Measurements from ENCODE around the gene VAV2.

VAV2 gene

GRCh38 chr9:134030821-134031470 is 38.8 kb upstream of the VAV2 start:
- no peak overlapping the region for H3K27ac ChIP-seq (ENCODE audit: poor library complexity, severe bottlenecking)
- H3K4me3 ChIP-seq (ENCODE audit: severe bottlenecking), result no peak overlapping the region
- peaks cover 35% of the 10 kb centered on the region for H3K36me3 ChIP-seq (ENCODE audit: low read depth)
- no peak for DNase-seq (ENCODE audit: low spot score)
- H3K4me1 ChIP-seq (ENCODE audit: insufficient read depth, poor library complexity, severe bottlenecking), result no peaks in the 10 kb centered on the region
- H3K9me3 ChIP-seq (ENCODE audit: severe bottlenecking), result no peaks in the 10 kb centered on the region
- H3K27me3 ChIP-seq (ENCODE audit: insufficient read depth, poor library complexity, severe bottlenecking), result no peaks in the 10 kb centered on the region
- TF ChIP-seq, protein P1, sequence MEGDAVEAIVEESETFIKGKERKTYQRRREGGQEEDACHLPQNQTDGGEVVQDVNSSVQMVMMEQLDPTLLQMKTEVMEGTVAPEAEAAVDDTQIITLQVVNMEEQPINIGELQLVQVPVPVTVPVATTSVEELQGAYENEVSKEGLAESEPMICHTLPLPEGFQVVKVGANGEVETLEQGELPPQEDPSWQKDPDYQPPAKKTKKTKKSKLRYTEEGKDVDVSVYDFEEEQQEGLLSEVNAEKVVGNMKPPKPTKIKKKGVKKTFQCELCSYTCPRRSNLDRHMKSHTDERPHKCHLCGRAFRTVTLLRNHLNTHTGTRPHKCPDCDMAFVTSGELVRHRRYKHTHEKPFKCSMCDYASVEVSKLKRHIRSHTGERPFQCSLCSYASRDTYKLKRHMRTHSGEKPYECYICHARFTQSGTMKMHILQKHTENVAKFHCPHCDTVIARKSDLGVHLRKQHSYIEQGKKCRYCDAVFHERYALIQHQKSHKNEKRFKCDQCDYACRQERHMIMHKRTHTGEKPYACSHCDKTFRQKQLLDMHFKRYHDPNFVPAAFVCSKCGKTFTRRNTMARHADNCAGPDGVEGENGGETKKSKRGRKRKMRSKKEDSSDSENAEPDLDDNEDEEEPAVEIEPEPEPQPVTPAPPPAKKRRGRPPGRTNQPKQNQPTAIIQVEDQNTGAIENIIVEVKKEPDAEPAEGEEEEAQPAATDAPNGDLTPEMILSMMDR (IDR thresholded peaks at IDR 0.05; ENCODE audit: poor library complexity, severe bottlenecking), result no peak
- no peak for ATAC-seq (ENCODE audit: low read depth)

DNA sequence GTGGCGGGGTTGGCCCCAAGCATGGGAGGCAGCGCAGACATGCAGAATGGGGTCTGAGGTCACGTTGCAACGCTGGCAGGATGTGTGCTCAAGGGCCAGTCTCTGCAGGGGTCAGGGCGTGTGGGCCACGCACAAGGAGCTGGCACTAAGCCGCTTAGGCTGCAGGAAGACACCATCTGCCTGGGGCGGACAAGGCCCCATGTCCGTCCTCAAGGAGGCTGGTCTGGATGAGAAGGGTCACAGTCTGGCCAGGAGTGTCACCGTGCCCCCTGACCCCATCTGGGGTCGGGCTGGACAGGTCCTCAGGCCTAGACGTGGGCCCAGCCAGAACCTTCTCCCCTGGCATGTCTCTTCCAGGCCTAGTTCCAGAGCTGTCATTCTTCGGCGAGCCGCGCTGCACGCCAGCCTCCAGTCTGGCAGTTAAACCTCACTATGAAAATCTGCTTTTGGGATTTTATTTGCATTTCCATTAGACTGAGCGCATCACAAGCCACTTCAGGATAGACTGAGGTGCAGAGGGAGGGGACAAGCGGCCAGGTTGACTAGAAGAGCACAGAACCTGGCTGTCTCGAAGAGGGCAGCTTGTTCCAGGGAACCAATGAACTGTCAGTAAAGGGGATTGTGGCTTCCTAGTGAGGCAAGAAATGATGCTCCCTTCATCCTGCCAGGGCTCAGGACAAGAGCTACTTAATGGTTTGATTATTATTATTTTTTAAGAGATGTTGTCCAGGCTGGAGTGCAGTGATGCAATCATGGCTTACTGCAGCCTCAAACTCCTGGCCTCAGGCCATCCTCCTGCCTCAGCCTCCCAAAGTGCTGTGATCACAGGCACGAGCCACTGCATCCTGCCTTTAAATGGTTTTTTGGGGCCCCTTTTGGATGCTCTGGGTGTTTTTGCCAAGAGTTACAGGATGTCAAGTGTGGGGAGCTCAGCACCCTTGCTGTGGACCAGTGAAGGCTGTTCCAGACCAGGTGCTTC is 37.4 kb upstream of the VAV2 start:
- Histone ChIP-seq H3K36me3 (ENCODE audit: low read depth) (peaks cover 25% of the 10 kb centered on the region), H3K9me3 (ENCODE audit: severe bottlenecking) (no peaks in the 10 kb centered on the region), H3K27ac (ENCODE audit: poor library complexity, severe bottlenecking) (no peak overlapping the region), H3K27me3 (ENCODE audit: insufficient read depth, poor library complexity, severe bottlenecking) (no peaks in the 10 kb centered on the region), H3K4me1 (ENCODE audit: insufficient read depth, poor library complexity, severe bottlenecking) (no peaks in the 10 kb centered on the region), H3K4me3 (ENCODE audit: severe bottlenecking) (no peak overlapping the region)
- TF ChIP-seq, protein P1 (IDR thresholded peaks at IDR 0.05; ENCODE audit: poor library complexity, severe bottlenecking), result no peak
- no peak for ATAC-seq (ENCODE audit: low read depth)
- DNase-seq (ENCODE audit: low spot score), result no peak

DNA sequence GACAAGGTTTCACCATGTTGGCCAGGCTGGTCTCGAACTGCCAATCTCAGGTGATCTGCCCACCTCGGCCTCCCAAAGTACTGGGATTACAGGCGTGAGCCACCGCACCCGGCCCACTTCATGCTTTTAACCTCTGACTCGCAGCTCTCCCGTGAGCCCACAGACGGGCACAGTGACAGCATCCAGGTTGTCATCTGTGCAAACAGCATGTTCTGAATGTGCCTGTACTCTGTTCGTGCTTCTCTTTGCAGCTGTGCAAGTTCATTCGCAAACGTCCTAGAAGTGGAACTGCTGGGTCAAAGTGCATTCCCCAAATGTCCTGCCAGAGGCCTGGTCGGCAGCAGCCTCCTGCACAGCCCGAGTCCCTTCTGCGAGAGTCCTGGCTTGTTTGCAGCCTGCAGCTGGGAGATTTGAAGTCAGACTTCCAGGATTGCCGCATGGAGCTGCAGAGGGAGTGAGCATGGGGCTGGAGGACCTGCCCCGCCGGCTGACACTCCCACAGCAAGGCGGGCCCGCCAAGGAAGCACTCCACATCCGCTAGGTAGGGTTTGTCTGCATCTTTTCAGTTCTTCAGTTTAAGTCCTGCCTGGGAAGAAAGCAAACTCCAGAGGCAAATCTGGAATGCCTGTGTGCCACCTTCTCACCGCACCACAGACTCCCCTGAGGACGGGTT is 36.6 kb upstream of the VAV2 start:
- H3K27ac ChIP-seq (ENCODE audit: poor library complexity, severe bottlenecking), result no peak overlapping the region
- no peak for DNase-seq (ENCODE audit: low spot score)

DNA sequence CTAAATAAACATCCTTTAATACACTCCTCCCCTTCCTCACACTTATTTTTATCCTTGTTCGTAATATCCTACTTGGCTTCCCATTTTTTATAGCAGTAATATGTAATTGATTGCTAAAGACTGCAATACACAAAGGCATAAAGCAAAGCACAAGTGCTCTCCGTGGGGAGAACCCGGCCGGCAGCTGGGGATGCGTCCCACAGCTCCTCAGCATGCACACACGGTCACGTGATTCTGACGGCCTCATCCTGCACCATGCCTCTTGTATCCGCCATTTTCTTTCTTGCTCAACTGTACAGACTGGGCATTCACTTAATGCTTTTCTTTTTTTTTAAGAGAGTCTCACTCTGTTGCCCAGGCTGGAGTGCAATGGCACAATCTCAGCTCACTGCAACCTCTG is 36.0 kb upstream of the VAV2 start:
- DNase-seq (ENCODE audit: low spot score) (no peak), ATAC-seq (ENCODE audit: low read depth) (no peak)
- Histone ChIP-seq H3K4me3 (ENCODE audit: severe bottlenecking) (no peak overlapping the region), H3K36me3 (ENCODE audit: low read depth) (peaks cover 10% of the 10 kb centered on the region), H3K27me3 (ENCODE audit: insufficient read depth, poor library complexity, severe bottlenecking) (no peaks in the 10 kb centered on the region), H3K4me1 (ENCODE audit: insufficient read depth, poor library complexity, severe bottlenecking) (no peaks in the 10 kb centered on the region), H3K9me3 (ENCODE audit: severe bottlenecking) (no peaks in the 10 kb centered on the region), H3K27ac (ENCODE audit: poor library complexity, severe bottlenecking) (no peak overlapping the region)
- TF ChIP-seq, protein P1 (IDR thresholded peaks at IDR 0.05; ENCODE audit: poor library complexity, severe bottlenecking), result no peak

More for the DNA sequence above, 36.6 kb upstream of the VAV2 start:
- Histone ChIP-seq H3K4me3 (ENCODE audit: severe bottlenecking) (no peak overlapping the region), H3K36me3 (ENCODE audit: low read depth) (peaks cover 16% of the 10 kb centered on the region), H3K4me1 (ENCODE audit: insufficient read depth, poor library complexity, severe bottlenecking) (no peaks in the 10 kb centered on the region), H3K9me3 (ENCODE audit: severe bottlenecking) (no peaks in the 10 kb centered on the region), H3K27me3 (ENCODE audit: insufficient read depth, poor library complexity, severe bottlenecking) (no peaks in the 10 kb centered on the region)
- no peak for ATAC-seq (ENCODE audit: low read depth)
- TF ChIP-seq, protein P1 (IDR thresholded peaks at IDR 0.05; ENCODE audit: poor library complexity, severe bottlenecking), result no peak
